Epithelial cell of proximal tubule (primary cell): Measurements from ENCODE around the gene DUS2. TPM values are rescaled to one million over a fixed set of nuclear protein-coding genes. Genes with fewer than 3 reads are reported as not detected.
"Not testable (repeated sequence)": the region's sequence is repeated elsewhere in the genome, so short reads cannot be mapped to it uniquely, and the experiment has no call there.

Source experiments
- DNase-seq: peaks from one replicate; pipeline ENCODE4 v3.0.0-alpha.2; 2011; ENCODE audit warnings: low read depth
- H3K4me3 ChIP-seq: 2 replicates; pipeline ENCODE4 v1.5.1; 2011; ENCODE audit warnings: low read depth, mild to moderate bottlenecking, low read length
- total RNA-seq: library from RNA; depleted of rRNA; stranded (reverse); fragments of >200 nt; gene quantifications from 2 replicates; pipeline ENCODE4 v1.2.3, GENCODE V29; 2015
- TF ChIP-seq, protein P1 (sequence below): conservative IDR thresholded peaks from 2 replicates; pipeline ENCODE4 v1.5.1; 2012; ENCODE audit warnings: low read depth, mild to moderate bottlenecking, low read length

DUS2 gene
- total RNA-seq, 1 donor from 2014 or later, result 20.9 TPM

DNA sequence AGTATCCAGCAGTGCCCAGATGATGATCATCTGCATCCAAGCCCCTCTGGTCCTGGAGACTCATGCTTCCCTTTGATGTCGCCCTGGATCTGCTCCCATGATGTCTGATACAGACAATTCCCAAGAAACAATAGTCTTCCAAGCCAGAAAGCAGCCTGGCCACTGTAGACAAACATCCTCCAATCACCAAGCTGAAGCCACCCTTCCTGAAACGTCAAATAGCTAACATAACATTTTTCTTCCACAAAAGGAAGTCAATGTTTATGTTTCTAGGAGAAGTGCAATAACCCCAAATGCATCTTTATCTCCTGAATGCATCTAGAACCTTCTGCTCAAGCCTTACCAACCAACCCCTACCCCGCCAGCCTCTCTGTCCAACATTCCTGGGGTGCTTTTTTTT, 22.6 kb upstream of the DUS2 start:
- TF ChIP-seq, protein P1, sequence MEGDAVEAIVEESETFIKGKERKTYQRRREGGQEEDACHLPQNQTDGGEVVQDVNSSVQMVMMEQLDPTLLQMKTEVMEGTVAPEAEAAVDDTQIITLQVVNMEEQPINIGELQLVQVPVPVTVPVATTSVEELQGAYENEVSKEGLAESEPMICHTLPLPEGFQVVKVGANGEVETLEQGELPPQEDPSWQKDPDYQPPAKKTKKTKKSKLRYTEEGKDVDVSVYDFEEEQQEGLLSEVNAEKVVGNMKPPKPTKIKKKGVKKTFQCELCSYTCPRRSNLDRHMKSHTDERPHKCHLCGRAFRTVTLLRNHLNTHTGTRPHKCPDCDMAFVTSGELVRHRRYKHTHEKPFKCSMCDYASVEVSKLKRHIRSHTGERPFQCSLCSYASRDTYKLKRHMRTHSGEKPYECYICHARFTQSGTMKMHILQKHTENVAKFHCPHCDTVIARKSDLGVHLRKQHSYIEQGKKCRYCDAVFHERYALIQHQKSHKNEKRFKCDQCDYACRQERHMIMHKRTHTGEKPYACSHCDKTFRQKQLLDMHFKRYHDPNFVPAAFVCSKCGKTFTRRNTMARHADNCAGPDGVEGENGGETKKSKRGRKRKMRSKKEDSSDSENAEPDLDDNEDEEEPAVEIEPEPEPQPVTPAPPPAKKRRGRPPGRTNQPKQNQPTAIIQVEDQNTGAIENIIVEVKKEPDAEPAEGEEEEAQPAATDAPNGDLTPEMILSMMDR, result no peak

DNA sequence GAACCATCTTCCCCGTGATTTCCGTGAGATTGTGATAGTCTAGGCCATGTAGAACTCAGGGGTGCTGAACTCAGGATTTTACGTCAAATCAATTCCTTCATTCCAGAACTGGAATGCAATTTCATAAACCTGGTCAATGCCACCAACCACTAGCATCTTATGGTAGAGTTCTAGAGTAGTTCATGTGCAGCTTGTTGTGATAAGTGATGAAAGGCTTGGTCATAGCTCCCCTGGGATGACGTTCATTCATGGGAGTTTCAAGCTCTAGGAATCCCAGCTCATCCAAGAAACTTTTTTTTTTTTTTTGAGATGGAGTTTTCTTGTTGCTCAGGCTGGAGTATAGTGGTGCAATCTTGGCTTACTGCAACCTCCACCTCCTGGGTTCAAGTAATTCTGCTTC, 20.1 kb upstream of the DUS2 start:
- TF ChIP-seq, protein P1, result no peak
- H3K4me3 ChIP-seq, result no peak overlapping the region
- no peak for DNase-seq

More for the DNA sequence above, 22.6 kb upstream of the DUS2 start:
- H3K4me3 ChIP-seq, result no peak overlapping the region
- DNase-seq, result no peak

DNA sequence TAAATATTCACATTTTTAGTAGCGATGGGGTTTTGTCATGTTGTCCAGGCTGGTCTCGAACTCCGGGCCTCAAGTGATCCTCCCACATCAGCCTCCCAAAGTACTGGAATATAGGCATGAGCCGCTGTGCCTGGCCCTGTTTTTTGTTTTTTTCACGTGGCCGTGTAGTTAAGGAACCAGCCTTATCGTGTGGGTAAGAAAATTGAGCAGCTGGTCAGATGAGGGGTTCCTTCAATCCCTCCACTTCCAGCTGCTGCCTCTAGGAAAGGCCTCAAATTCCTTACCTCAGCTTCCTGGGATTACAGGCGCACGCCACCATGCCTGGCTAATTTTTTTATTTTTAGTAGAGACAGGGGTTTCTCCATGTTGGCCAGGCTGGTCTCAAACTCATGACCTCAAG, 17.9 kb upstream of the DUS2 start:
- TF ChIP-seq, protein P1, result no peak
- H3K4me3 ChIP-seq, result no peak overlapping the region
- DNase-seq, result no peak

- no peak overlapping the region for H3K4me3 ChIP-seq
- TF ChIP-seq, protein P1, result no peak
- DNase-seq, result no peak
Measured at GRCh38 chr16:68005786-68006286, 17.2 kb upstream of the DUS2 start.

GRCh38 chr16:68009157-68009735, 13.8 kb upstream of the DUS2 start:
- H3K4me3 ChIP-seq, result no peak overlapping the region
- TF ChIP-seq, protein P1, result no peak
- no peak for DNase-seq

- H3K4me3 ChIP-seq, DNase-seq: not testable (repeated sequence)
Measured at GRCh38 chr16:68009872-68010271, 13.2 kb upstream of the DUS2 start.

DNA sequence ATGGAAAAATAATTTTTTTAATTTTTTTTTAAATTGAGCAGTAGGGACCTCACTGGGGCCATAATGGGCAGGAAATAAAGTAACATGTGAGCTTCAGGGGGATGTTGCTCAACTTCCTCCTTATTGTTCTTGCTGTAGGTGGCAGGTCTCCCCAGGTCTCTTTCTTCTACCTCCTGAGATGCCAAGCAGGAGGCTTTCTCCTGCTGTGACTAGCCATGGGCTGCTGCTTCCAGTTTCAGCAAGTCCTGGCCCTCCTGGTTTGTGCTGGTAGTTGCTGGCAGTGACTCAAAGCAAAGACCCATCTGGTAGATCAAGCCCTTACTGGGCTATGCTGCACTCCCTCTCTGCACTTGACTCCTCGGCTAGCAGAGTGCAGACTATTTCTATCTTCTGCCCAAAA, 9.6 kb upstream of the DUS2 start:
- H3K4me3 ChIP-seq, result no peak overlapping the region
- no peak for DNase-seq
- TF ChIP-seq, protein P1, result no peak

DNA sequence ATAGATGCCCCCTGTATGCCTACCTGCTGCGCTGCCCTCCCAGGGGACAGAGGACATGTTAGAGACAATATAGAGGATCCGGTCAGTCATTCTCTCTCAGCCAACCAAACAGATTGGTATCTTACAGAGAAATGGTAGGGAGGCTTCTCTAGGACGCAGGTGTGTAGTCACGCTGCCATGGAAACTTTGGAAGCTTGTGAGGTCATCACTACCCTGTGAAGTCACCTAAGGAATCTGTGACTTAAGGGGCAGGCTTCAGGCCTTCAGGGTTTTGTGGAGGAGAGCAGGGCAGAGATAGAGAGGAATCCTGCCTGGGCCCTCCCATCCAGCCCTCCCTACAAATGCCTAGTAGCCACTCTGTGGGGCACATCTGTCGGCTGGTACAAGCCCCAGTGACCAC, 7.4 kb upstream of the DUS2 start, which contains the start of gene DPEP2NB:
Gene DPEP2NB, minus strand, starts transcription at position 231 of the 400 bp plus-strand sequence. Its CDS starts 141 bp downstream, at position 90.
- DNase-seq, result no peak
- no peak within 1 kb of the TSS for H3K4me3 ChIP-seq
- TF ChIP-seq, protein P1, result no peak
